ENCODE data around the gene PHLDA2.
"Not testable (repeated sequence)": the region's sequence is repeated elsewhere in the genome, so short reads cannot be mapped to it uniquely, and the experiment has no call there.

Gene PHLDA2

GRCh38 chr11:2914455-2915195 is 14.6 kb downstream of the PHLDA2 start:
- no peak for DNase-seq

- DNase-seq = no peak
Measured at GRCh38 chr11:2913776-2914175, 15.4 kb downstream of the PHLDA2 start.

- DNase-seq = no peak
Measured at GRCh38 chr11:2913019-2913431, 16.2 kb downstream of the PHLDA2 start.

GRCh38 chr11:2912498-2912897 is 16.7 kb downstream of the PHLDA2 start:
- DNase-seq = no peak

GRCh38 chr11:2911785-2912391 is 17.3 kb downstream of the PHLDA2 start:
- no peak for DNase-seq

GRCh38 chr11:2911088-2911784 is 18.0 kb downstream of the PHLDA2 start:
- no peak for DNase-seq

- no peak for DNase-seq
Measured at GRCh38 chr11:2910401-2910955, 18.7 kb downstream of the PHLDA2 start.

- no peak for DNase-seq
Measured at GRCh38 chr11:2909133-2909902, 19.9 kb downstream of the PHLDA2 start.

- no peak for DNase-seq
Measured at GRCh38 chr11:2908130-2908529, 21.1 kb downstream of the PHLDA2 start.

GRCh38 chr11:2905299-2905698 is 23.9 kb downstream of the PHLDA2 start:
- DNase-seq = not testable (repeated sequence)

- no peak for DNase-seq
Measured at GRCh38 chr11:2904153-2905052, 24.8 kb downstream of the PHLDA2 start.

- DNase-seq = no peak
Measured at GRCh38 chr11:2903672-2904011, 25.6 kb downstream of the PHLDA2 start.

GRCh38 chr11:2902784-2903671 is 26.2 kb downstream of the PHLDA2 start:
- no peak for DNase-seq

GRCh38 chr11:2901854-2902783 is 27.1 kb downstream of the PHLDA2 start:
- peak; percentile 86 for DNase-seq

- DNase-seq = no peak
Measured at GRCh38 chr11:2901196-2901796, 27.9 kb downstream of the PHLDA2 start.

- DNase-seq = no peak
Measured at GRCh38 chr11:2899080-2899783, 30.0 kb downstream of the PHLDA2 start.

- DNase-seq = peak; percentile 48
Measured at GRCh38 chr11:2898366-2899079, 30.7 kb downstream of the PHLDA2 start.

- no peak for DNase-seq
Measured at GRCh38 chr11:2897048-2897447, 32.2 kb downstream of the PHLDA2 start.
